Fibroblast of pulmonary artery (primary cell): ENCODE data around the gene SEMA5A.

ENCODE experiments used
- DNase-seq: peaks from one replicate; pipeline ENCODE4 v3.0.0-alpha.2; 2010; ENCODE audit warnings: low read depth
- H3K4me3 ChIP-seq: replicated peaks from 2 replicates; pipeline ENCODE4 v1.5.1; 2011; ENCODE audit warnings: low read depth, mild to moderate bottlenecking, control low read depth, low read length, moderate library complexity
- TF ChIP-seq, protein P1 (sequence below): IDR thresholded peaks from 2 replicates; pipeline ENCODE4 v1.5.1; 2011; ENCODE audit warnings: mild to moderate bottlenecking, control low read depth, low read length, inconsistent platforms; ENCODE audit errors: missing control alignments

Gene SEMA5A

DNA sequence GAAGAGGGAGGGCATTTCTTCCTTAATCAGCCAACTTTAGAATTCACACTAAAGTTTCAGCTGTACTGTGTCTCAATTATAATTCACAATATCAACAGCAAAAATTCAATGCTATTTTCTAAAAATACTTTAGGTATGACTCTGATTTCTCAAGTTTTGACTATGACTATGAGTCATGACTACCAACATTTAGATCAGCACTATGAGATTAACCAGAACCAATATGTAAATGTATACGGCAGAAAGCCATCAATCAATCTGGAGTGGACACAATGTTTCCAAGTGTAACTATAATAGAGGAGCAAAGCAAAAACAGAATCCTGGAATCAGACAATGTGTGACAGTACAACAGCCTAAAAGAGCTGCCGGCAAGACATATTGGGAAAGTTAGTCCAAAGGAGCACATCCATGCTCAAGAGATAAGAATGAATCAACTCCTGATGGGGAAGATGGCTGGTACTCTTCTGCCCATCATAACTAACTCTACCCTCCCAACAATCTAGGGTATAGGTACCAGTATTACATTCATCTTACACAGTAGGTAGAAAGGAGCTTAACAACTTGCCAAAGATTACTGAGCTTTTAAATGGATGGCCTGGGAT is 294.4 kb downstream of the SEMA5A start:
- no peak overlapping the region for H3K4me3 ChIP-seq

DNA sequence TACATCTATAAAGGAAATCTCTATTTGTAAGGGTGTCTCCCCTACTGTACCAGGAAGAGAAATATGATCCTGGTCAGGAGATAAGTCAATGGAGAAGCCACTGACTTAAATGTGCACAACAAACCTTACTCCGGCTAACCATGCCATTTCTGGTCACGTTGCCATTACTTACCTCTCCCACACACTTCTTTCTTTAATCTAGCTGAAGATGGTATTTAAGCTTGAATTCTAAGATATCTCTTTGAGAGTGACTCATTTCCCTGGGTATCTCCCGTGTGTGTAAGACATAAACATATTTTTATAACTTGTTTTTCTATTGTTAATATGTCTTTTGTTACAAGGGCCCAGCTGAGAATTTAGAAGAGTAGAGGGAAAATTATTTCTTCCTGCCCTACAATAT is 296.6 kb downstream of the SEMA5A start:
- TF ChIP-seq, protein P1, sequence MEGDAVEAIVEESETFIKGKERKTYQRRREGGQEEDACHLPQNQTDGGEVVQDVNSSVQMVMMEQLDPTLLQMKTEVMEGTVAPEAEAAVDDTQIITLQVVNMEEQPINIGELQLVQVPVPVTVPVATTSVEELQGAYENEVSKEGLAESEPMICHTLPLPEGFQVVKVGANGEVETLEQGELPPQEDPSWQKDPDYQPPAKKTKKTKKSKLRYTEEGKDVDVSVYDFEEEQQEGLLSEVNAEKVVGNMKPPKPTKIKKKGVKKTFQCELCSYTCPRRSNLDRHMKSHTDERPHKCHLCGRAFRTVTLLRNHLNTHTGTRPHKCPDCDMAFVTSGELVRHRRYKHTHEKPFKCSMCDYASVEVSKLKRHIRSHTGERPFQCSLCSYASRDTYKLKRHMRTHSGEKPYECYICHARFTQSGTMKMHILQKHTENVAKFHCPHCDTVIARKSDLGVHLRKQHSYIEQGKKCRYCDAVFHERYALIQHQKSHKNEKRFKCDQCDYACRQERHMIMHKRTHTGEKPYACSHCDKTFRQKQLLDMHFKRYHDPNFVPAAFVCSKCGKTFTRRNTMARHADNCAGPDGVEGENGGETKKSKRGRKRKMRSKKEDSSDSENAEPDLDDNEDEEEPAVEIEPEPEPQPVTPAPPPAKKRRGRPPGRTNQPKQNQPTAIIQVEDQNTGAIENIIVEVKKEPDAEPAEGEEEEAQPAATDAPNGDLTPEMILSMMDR: no peak
- DNase-seq: peak; percentile 46
- no peak overlapping the region for H3K4me3 ChIP-seq

More for the DNA sequence above, 294.4 kb downstream of the SEMA5A start:
- TF ChIP-seq, protein P1: no peak
- peak; percentile 55 for DNase-seq

DNA sequence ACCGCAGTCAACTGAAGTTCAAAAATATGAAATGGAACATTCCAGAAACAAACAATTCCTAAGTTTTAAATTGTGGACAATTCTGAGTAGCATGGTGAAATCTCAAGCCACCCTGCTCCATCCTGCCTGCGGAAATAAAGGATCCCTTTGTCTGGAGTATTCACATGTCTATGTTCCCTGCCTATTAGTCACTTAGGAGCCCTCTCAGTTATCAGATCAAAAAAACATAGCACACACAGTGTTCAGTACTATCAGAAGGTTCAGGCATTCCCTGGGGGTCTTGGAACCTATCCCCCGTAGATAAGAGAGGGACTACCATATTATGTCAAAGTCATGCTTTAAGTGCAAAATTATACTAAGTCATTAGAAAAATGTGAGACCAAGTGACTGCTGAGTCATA is 300.8 kb downstream of the SEMA5A start:
- TF ChIP-seq, protein P1: no peak
- no peak overlapping the region for H3K4me3 ChIP-seq
- peak; percentile 55 for DNase-seq

DNA sequence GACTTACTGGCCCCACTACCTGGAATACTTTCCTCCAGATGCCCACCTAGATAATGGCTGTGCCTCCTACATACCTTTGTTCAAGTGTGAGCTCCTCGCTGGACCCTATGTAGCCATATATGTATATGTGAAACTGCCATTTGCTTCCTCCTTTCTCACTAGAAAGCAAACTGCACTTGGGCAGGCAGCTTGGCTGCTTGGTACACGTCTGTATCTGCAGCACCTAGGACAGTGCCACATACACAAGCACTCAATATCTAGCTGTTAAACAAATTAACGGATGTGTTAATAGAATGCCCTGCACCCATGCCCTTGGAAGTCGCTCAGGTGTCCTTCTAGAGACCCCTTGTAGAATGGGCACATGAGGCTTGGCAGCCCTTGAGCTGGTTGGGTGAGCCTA is 301.5 kb downstream of the SEMA5A start:
- DNase-seq: no peak
- no peak overlapping the region for H3K4me3 ChIP-seq
- TF ChIP-seq, protein P1: no peak

DNA sequence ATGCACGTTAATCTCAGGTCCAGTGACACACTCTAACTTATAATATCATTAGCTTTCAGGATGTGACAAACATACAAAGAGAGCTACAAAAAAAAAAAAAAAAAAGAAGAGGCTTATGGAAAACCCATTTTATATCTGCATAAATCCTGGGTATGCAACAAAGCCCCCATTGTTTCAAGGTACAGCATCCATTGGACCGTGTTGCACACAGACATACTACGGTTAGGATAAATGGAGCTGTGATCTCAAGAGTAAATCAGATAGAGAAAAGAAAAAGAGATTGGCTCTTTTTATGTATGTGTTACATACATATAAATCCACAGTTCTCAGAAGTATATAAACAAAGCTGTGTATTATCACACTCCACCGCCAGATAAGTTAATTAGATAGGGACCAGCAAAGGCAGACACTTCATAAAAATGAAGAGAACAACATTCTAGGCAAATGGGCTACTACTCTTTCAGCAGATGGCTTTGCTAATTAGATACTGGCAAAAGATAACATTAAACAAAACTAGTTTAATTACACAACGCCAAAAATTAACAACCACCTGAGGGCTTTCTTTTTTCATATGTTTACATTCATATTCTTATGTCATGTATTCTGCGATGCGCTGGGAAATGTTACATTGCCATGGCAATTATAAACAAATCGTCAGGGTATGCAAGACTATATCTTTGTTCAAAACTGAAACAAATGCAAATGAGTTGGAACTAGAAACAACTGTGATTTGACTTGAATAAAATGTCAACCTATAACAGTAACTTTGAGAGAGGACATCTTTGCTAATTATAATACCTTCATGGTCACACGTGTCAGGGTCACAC is 304.2 kb downstream of the SEMA5A start:
- no peak overlapping the region for H3K4me3 ChIP-seq
- TF ChIP-seq, protein P1: no peak
- no peak for DNase-seq

DNA sequence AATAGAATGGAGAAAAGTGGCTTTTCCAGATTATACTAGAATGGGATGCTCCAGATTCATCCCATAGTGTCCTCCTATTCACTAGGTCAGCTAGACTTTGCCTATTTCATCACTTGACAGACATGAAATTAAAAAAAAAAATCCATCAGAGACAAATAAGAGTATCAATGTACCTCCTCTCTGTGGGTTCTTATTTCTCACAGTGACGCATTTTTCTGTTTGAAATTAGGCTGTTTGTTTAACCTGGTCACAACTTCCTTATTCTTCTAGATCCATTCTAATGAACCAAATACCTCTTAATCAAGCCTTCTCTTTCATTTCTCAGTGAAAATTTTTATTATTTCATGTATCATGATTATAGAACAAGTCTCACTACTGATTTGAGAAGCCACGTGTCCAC is 305.4 kb downstream of the SEMA5A start:
- TF ChIP-seq, protein P1: no peak
- DNase-seq: no peak
- no peak overlapping the region for H3K4me3 ChIP-seq
